ENCODE results near the gene PUSL1. TPM values are rescaled to one million over a fixed set of nuclear protein-coding genes. Genes with fewer than 3 reads are reported as not detected.

PUSL1 gene
- total RNA-seq, 4 donors from 2014 or later: 42.3 to 62.1 (median 53.7) TPM

- TF ChIP-seq POLR2A (IDR thresholded peaks at IDR 0.05) (no peak), CTCF (IDR thresholded peaks at IDR 0.05) (no peak)
- intact Hi-C loops (cut with DNase I; ENCODE audit: low total_unique reads): no loop called here
- H3K4me3 ChIP-seq (ENCODE audit: low read depth, poor library complexity, severe bottlenecking): no peak overlapping the region
- DNase-seq (ENCODE audit: low spot score in 2 of 2): no peak
- WGBS, 2 donors: 94 to 96% methylated on average over 30 to 31 of the region's 35 CpGs
These were observed 13.1 kb upstream of the PUSL1 start for GRCh38 chr1:1295154-1295923.

DNA sequence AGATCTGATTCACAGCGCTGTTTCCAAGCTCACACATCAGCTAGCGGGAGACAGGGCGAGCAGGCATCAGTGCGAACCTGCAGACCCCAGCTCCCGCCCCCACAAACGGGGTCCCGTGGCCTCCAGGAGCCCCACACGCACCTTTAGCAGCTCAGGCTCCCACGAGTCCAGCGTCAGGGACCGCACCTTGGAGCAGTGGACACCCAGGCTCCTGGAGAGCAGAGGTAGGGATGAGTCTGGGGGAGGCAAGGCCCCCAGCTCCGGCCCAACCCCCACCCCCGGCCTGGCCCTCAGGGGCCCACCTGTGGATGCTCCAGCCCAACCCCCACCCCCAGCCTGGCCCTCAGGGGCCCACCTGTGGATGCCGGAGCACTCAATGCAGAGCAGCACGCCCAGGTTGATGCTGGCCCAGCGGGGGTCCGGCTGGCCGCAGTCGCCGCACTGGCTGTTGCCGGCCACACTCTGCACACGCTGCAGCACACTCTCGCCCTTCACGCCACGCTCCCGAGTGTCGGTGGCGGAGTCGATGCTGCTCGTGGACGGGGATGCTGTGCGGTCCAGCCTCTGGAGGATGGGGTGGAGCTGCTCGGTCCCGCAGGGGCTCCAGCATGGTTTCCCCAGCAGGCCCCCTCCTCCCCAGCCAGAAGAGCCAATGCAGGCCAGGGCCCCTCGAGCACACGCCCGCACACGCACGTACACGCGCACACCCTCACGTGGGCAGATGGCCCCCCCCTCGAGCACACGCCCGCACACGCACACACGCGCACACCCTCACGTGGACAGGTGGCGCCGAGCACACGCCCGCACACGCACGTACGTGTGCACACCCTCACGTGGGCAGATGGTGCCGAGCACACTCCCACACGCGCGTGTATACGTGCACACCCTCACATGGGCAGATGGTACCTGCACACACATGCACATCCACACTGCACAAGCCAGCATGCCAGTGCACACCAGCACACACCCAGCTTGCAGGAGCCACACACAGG is 12.0 kb upstream of the PUSL1 start:
- TF ChIP-seq POLR2A (IDR thresholded peaks at IDR 0.05) (no peak), CTCF (IDR thresholded peaks at IDR 0.05) (no peak)
- 86 to 87% methylated on average over 47 to 57 of the region's 62 CpGs for WGBS, 2 donors
- no peak for DNase-seq (ENCODE audit: low spot score in 2 of 2)
- no peak overlapping the region for H3K4me3 ChIP-seq (ENCODE audit: low read depth, poor library complexity, severe bottlenecking)
- intact Hi-C loops (cut with DNase I; ENCODE audit: low total_unique reads): no loop called here

GRCh38 chr1:1297802-1298424 is 10.5 kb upstream of the PUSL1 start:
- 85 to 91% methylated on average over 20 to 30 of the region's 31 CpGs for WGBS, 2 donors
- intact Hi-C loops (cut with DNase I; ENCODE audit: low total_unique reads): no loop called here
- H3K4me3 ChIP-seq (ENCODE audit: low read depth, poor library complexity, severe bottlenecking): no peak overlapping the region
- DNase-seq (ENCODE audit: low spot score in 2 of 2): no peak
- no peak for TF ChIP-seq POLR2A (IDR thresholded peaks at IDR 0.05)
- no peak for TF ChIP-seq CTCF (IDR thresholded peaks at IDR 0.05)

DNA sequence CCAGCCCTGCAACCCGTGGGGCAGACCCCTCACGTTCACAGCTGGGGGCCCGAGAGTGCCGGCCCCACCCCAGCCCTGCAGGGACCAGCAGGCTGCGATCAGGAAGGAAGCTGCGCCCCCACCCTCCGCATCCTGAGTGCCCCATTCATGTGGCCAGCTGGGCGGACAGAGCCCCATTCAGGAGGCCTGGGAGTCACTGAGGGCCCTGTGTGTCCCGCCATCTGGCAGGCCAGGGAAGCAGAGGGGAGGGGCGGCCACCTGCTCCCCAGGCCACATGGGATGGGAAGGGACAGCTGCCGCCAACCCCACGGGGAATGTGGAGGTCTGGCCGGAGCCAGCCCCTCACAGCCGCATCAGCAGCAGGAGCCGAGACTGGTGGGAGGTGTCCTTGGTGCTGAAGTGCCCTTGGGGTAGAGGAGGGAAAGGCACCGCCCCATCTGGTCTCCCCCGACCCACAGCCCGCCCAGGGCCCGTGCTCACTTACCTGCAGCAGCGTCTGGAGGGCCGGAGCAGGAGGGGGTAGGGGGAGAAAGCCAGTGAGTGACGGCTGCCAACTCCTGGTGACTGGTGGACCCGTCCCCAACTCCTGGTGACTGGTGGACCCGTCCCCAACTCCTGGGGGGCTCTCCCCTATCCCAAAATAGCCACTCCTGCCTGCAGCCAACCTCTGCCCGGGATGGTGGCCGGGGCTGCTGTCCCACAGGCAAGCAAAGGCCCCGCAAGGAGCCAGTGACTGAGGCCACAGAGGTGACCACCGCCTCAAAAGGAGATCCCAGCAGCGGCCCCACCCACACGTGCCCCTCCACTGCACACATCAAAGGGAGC is 9.3 kb upstream of the PUSL1 start:
- TF ChIP-seq CTCF (IDR thresholded peaks at IDR 0.05) (no peak), POLR2A (IDR thresholded peaks at IDR 0.05) (no peak)
- intact Hi-C loops (cut with DNase I; ENCODE audit: low total_unique reads): no loop called here
- no peak for DNase-seq (ENCODE audit: low spot score in 2 of 2)
- whole genome bisulfite sequencing, 2 donors: 76 to 78% methylated on average over 19 to 22 of the region's 30 CpGs
- H3K4me3 ChIP-seq (ENCODE audit: low read depth, poor library complexity, severe bottlenecking): no peak overlapping the region

All from lower leg skin (tissue), 4 donors.